ENCODE results near the gene SHLD1.
A peak's percentile ranks its signal among the peaks of the same experiment; 100 is the strongest.
"Not testable (repeated sequence)": the region's sequence is repeated elsewhere in the genome, so short reads cannot be mapped to it uniquely, and the experiment has no call there.

SHLD1 gene, protein sequence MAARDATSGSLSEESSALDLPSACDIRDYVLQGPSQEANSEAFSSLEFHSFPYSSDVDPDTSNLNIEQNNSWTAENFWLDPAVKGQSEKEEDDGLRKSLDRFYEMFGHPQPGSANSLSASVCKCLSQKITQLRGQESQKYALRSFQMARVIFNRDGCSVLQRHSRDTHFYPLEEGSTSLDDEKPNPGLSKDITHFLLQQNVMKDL

GRCh38 chr20:5749952-5750779 is at the start of gene SHLD1:
TSS of gene SHLD1 (plus strand) at chr20:5750401. CDS start at chr20:5772866, 22,465 bp downstream.
- DNase-seq, result peak; percentile 82

GRCh38 chr20:5702339-5702738 is 47.9 kb upstream of the SHLD1 start:
- not testable (repeated sequence) for DNase-seq

- no peak for DNase-seq
Measured at GRCh38 chr20:5703681-5704101, 46.5 kb upstream of the SHLD1 start.

DNA sequence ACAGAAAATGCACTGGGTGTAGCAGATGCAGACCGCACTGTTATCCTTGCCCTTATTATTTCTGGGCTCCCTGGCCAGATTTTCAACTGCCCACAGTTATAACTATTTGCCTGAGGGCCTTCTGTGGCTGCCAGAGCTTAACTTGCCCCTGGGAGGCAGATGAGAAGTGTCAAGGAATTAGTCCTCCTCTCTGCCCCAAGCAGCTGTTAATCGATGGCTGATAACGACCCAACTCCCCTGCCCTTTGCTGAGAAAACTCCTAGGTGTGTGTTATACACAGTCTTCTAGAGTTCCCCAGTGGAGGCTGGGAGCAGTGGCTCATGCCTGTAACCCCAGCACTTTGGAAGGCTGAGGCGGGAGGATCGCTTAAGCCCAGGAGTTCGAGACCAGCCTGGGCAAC is 44.4 kb upstream of the SHLD1 start:
- no peak for DNase-seq

- no peak for DNase-seq
Measured at GRCh38 chr20:5706797-5707196, 43.4 kb upstream of the SHLD1 start.

DNA sequence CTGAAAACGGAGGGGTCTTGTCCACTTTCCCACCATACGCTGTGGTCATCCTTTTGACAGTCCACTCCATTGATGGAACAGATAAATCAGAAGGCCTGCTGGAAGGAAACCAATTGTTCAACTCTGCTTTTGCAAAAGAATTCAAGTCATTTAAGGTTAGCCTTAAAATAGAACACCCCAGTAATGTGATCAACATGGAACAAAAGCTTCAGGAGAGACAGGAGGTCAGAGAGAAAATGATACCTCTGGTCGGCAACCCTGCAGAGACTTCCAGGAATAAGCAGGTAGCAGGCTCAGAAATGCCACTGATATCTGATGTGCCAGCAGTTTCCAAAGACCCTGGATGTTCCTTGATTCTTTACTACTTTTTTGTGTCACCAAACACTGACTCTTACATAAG is 39.6 kb upstream of the SHLD1 start:
- DNase-seq, result no peak

- DNase-seq, result peak; percentile 91
Measured at GRCh38 chr20:5714261-5715041, 35.8 kb upstream of the SHLD1 start.

DNA sequence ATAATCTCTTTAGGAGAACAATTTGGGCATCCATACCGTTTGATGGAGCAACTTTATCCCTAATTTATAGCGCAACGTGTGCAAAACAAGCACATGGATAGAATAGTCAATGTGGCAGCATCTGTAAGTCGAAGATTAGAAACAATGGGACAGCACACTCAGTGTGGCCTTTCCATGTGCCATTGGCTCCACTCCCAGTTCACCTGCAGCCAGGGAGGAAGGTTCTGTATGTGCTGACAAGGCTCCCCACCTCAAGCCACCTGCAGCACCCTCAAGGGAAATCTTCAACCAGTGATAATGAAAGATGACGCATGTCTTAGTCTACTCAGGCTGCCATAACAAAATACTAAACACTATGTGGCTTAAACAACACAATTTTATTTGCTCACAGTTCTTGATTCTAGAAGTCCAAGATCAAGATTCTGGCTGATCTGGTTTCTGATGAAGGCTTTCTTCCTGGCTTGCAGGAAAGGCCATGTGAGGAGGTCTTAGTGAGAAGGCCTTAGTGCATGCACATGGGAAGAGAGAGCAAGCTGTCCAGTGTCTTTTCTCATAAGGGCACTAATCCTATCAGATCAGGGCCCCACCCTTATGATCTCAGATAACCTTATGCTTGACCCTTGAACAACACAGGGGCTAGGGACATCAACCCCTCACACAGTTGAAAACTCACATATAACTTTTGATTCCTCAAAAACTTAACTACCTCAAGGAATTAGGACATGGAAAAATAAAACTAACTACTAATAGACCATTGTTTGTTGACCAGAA is 34.9 kb upstream of the SHLD1 start:
- DNase-seq, result no peak

- DNase-seq, result no peak
Measured at GRCh38 chr20:5716953-5717352, 33.2 kb upstream of the SHLD1 start.

GRCh38 chr20:5718896-5719595 is 31.2 kb upstream of the SHLD1 start:
- no peak for DNase-seq

- DNase-seq, result no peak
Measured at GRCh38 chr20:5719861-5720403, 30.3 kb upstream of the SHLD1 start.

- DNase-seq, result no peak
Measured at GRCh38 chr20:5720696-5721095, 29.5 kb upstream of the SHLD1 start.

GRCh38 chr20:5721356-5721755 is 28.8 kb upstream of the SHLD1 start:
- not testable (repeated sequence) for DNase-seq

- DNase-seq, result peak; percentile 23
Measured at GRCh38 chr20:5722927-5723326, 27.3 kb upstream of the SHLD1 start.

DNA sequence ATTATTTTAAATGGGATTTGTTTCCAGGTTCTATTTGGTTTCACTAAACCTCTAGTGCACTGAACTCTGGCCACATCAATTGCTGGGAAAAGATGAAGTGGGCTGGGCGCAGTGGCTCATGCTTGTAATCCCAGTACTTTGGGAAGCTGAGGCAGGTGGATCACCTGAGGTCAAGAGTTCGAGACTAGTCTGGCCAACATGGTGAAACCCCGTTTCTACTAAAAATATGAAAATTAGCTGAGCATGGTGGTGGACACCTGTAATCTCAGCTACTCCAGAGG is 25.1 kb upstream of the SHLD1 start:
- not testable (repeated sequence) for DNase-seq

DNA sequence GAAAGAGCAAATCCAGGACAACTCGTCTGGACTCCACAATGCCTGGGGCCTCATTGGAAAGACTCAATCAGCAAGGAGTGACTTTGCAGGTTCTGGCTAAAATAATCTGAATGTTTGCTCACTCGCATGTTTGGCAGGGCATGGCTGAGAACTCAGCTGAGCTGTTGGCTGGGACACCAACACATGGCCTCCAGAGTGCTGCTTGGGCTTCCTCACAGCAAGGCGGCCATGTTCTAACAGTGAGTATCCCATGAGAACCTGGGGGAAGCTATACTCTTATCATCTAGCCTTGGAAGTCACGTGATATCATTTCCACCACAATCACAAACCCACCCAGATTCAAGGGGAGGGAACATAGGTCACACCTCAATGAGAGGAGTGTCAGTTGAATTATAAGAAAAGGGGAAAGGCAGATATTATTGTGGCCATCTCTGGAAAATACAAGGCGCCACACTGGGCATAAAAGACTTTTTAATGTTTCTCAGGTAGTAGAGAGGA is 23.1 kb upstream of the SHLD1 start:
- DNase-seq, result no peak

- no peak for DNase-seq
Measured at GRCh38 chr20:5729348-5729747, 20.9 kb upstream of the SHLD1 start.

GRCh38 chr20:5730131-5730530 is 20.1 kb upstream of the SHLD1 start:
- DNase-seq, result no peak

GRCh38 chr20:5731753-5732366 is 18.3 kb upstream of the SHLD1 start:
- no peak for DNase-seq

- no peak for DNase-seq
Measured at GRCh38 chr20:5734602-5735001, 15.6 kb upstream of the SHLD1 start.

DNA sequence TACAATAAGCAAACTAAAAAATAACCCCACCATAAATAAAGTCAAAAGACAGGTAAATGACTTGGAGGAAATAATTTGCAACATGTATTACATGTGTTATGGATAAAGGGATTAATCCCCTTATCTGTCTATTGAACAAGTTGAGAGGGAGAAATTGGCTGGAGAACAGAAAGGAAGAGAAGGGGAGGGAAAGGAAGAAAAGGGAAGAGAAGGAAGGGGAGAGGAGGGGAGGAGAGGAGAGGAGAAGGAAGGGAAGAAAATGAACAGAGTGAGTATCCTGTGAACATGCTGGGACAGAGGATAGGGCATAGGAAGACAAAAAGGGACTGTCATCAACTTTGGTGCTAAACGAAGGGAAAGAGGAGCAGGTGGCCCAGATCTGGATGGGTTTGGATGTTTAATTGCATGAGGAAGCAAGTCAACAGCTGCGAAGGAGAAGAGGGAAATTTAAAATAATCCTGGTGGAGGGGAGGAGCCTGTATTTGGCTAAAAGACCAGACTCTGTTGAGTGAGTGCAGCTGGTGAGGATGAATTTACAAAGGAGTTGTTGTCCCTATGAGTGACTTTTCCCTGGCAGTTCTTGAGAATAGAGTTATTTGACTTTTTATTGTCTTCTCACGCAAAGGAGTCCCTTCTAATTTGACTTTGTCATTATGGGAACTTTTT is 14.2 kb upstream of the SHLD1 start:
- no peak for DNase-seq

Measured in CD4-positive, alpha-beta T cell treated with Interferon gamma for 1 hour (primary cell).